ENCODE measurements around the gene ZMYND10. TPM values are rescaled to one million over a fixed set of nuclear protein-coding genes. Genes with fewer than 3 reads are reported as not detected.

The ZMYND10 gene
- total RNA-seq, 2 experiments from 2014 or later, result 1.7 to 2.8 TPM

DNA sequence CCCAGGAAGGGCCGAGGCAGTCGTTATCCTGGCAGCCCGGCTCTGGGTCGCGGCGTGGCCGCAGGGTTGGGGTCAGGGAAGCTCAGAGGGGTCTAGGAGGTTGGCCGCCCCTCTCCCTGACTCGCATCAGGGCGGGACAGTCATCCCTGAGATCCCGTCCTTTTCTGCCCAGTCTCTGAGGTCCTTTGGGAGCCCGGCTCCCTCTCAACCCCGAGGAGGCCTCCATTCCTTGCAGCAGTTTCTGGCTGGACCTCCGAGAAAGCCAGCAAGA lies 23.5 kb downstream of the ZMYND10 start:
- ChIA-PET CTCF (ENCODE audit: unreplicated experiment) (no interaction called here), POLR2A (no interaction called here)
- no peak overlapping the region for H3K27ac ChIP-seq (ENCODE audit: low read depth, low read length, poor library complexity, severe bottlenecking)
- peaks cover 43% of the 10 kb centered on the region for H3K4me1 ChIP-seq (ENCODE audit: insufficient read depth, low read length, poor library complexity, severe bottlenecking)
- TF ChIP-seq, protein P1, sequence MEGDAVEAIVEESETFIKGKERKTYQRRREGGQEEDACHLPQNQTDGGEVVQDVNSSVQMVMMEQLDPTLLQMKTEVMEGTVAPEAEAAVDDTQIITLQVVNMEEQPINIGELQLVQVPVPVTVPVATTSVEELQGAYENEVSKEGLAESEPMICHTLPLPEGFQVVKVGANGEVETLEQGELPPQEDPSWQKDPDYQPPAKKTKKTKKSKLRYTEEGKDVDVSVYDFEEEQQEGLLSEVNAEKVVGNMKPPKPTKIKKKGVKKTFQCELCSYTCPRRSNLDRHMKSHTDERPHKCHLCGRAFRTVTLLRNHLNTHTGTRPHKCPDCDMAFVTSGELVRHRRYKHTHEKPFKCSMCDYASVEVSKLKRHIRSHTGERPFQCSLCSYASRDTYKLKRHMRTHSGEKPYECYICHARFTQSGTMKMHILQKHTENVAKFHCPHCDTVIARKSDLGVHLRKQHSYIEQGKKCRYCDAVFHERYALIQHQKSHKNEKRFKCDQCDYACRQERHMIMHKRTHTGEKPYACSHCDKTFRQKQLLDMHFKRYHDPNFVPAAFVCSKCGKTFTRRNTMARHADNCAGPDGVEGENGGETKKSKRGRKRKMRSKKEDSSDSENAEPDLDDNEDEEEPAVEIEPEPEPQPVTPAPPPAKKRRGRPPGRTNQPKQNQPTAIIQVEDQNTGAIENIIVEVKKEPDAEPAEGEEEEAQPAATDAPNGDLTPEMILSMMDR (conservative IDR thresholded peaks at IDR 0.05; ENCODE audit: low read length), result no peak
- no peak for TF ChIP-seq EZH2phosphoT487 (IDR thresholded peaks at IDR 0.05; ENCODE audit: borderline replicate concordance, low read depth, low read length)
- peak overlapping the region; percentile 72 for H3K4me3 ChIP-seq (ENCODE audit: low read depth, low read length, poor library complexity, severe bottlenecking)
- peak overlapping the region; percentile 73 for H3K4me2 ChIP-seq (ENCODE audit: low read length)
- BruUV-seq (replicated peaks), result no TSS peak
- H2AFZ ChIP-seq (ENCODE audit: low read length), result peak overlapping the region; percentile 59; the same call in 1 of the 2 replicates
- no peaks in the 10 kb centered on the region for H3K9me3 ChIP-seq (ENCODE audit: low read length)
- DNase-seq (ENCODE audit: low spot score), result no peak
- intact Hi-C loops (cut with micrococcal nuclease; ENCODE audit: unreplicated experiment), result loop anchor here (5.0 kb wide), 1 partner anchor 95 kb away; no protein-coding TSS in a partner anchor
- no peaks in the 10 kb centered on the region for H3K9me2 ChIP-seq (ENCODE audit: insufficient read depth, low read length)
- H3K36me3 ChIP-seq (ENCODE audit: insufficient read depth, low read length), result peaks cover 24% of the 10 kb centered on the region; the same call in 1 of the 2 replicates
- no peaks in the 10 kb centered on the region for H4K20me1 ChIP-seq (ENCODE audit: insufficient read depth, low read length)
- peaks cover 4% of the 10 kb centered on the region; the same call in 1 of the 2 replicates for H3K79me2 ChIP-seq (ENCODE audit: insufficient read depth, low read depth, low read length)

DNA sequence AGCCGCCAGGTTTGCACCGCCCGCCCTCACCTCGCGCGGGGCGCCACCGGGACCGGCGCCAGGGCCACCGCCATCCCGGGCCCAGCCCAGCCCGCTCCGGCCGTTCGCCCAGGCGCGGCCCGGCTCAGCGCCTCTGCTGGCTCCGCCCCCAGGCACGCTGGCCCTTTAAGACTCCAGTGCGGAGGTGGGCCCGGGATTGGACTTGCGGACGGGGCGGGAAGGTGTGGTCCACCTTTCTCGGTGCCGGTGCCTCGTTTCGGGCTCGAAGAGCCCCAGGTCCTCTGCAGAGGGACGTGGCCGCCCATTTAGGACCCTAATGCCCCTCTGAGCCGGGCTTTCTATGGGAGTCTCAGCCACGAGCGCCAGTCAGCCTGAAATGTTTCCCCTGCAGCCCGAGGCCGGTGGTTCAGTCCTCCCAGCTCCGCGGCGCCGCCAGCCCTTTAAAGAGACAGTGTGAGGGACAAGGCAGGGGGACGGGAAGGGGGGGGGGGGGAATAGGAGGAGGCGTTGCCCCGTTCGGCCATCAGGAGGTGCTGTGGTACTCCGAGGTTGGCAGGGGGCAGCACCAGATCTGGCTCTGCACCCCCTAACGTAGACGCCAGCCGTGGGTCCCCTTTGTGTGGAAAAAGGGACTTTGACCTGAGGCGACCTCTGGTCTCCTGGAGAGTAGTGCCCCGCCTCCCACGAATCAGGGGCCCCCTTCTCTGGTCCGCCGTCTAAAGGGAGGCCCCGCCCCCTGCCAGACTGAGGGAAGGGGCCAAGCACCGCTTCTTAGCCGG lies 24.0 kb downstream of the ZMYND10 start:
- Histone ChIP-seq H3K4me1 (ENCODE audit: insufficient read depth, low read length, poor library complexity, severe bottlenecking) (peaks cover 45% of the 10 kb centered on the region), H4K20me1 (ENCODE audit: insufficient read depth, low read length) (no peaks in the 10 kb centered on the region), H3K9me3 (ENCODE audit: low read length) (no peaks in the 10 kb centered on the region), H3K4me2 (ENCODE audit: low read length) (peak overlapping the region; percentile 73), H3K36me3 (ENCODE audit: insufficient read depth, low read length) (peaks cover 24% of the 10 kb centered on the region; the same call in 1 of the 2 replicates), H3K79me2 (ENCODE audit: insufficient read depth, low read depth, low read length) (no peaks in the 10 kb centered on the region), H3K4me3 (ENCODE audit: low read depth, low read length, poor library complexity, severe bottlenecking) (peak overlapping the region; percentile 72), H3K9me2 (ENCODE audit: insufficient read depth, low read length) (no peaks in the 10 kb centered on the region), H3K27ac (ENCODE audit: low read depth, low read length, poor library complexity, severe bottlenecking) (peak overlapping the region; percentile 51), H2AFZ (ENCODE audit: low read length) (peak overlapping the region; percentile 59)
- DNase-seq (ENCODE audit: low spot score), result peak; percentile 92
- intact Hi-C loops (cut with micrococcal nuclease; ENCODE audit: unreplicated experiment), result loop anchor here (5.0 kb wide), 1 partner anchor 94 kb away; no protein-coding TSS in a partner anchor
- BruUV-seq (replicated peaks), result no TSS peak
- POLR2A ChIA-PET, result interaction anchor here (1.1 kb wide), 1 partner anchor 15 kb away, joined by 6 read pairs; no protein-coding TSS in a partner anchor
- CTCF ChIA-PET (ENCODE audit: unreplicated experiment), result no interaction called here
- TF ChIP-seq EZH2phosphoT487 (IDR thresholded peaks at IDR 0.05; ENCODE audit: borderline replicate concordance, low read depth, low read length), result no peak
- TF ChIP-seq, protein P1 (conservative IDR thresholded peaks at IDR 0.05; ENCODE audit: low read length), result peak; percentile 75

Data from OCI-LY7 (cell line).